ENCODE results near the gene C17orf113. TPM values are rescaled to one million over a fixed set of nuclear protein-coding genes. Genes with fewer than 3 reads are reported as not detected.

Gene C17orf113
- total and polyA plus RNA-seq, 2 experiments from 2014 or later = 0.46 to 1.1 TPM

DNA sequence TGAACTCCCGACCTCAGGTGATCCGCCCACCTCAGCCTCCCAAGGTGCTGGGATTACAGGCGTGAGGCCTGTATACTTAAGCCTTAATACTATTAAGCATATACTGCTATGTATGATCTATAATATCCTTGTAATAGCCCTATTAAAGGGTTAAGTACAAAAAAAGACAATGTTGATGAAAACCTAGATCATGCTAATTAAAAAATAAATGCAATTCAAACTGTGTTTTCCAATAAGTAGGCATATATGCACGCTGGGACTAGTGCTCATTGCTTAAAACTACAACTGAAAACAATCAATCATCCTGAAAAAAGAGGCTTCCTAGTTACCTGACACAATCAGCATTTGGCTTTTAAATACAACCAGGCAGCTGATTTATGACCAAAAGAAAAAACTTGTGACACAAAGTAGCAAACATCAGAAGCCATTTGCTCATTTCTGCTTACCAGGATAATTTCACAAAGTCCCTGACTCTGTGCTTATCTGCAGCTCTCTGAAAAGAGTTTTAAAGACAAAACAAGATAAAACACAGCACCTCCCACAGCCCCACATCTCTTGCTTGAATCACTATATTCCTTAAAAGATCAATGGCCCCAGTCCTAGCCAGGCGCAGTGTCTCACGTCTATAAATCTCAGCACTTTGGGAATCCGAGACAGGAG lies 36.8 kb upstream of the C17orf113 start:
- Histone ChIP-seq H3K4me2 (no peak overlapping the region), H3K79me2 (no peaks in the 10 kb centered on the region), H3K36me3 (replicated peaks; ENCODE audit: insufficient read depth, low read depth) (no peaks in the 10 kb centered on the region), H3K27ac (no peak overlapping the region), H3K27me3 (no peaks in the 10 kb centered on the region), H3K4me1 (ENCODE audit: insufficient read depth) (peaks cover 3% of the 10 kb centered on the region), H4K20me1 (ENCODE audit: insufficient read depth, poor library complexity, severe bottlenecking) (no peaks in the 10 kb centered on the region), H3K4me3 (no peak overlapping the region), H2AFZ (no peak overlapping the region), H3K9me2 (replicated peaks; ENCODE audit: insufficient read depth) (no peaks in the 10 kb centered on the region), H3K9me3 (ENCODE audit: low read depth) (no peaks in the 10 kb centered on the region)
- no peak for DNase-seq (ENCODE audit: low spot score)
- WGBS (ENCODE audit: low lambda C conversion rate, missing lambda C conversion rate) = 45% methylated on average over 7 of the region's 7 CpGs
- no peak for TF ChIP-seq CTCF (IDR thresholded peaks at IDR 0.05; ENCODE audit: poor library complexity)
- no peak for TF ChIP-seq EZH2 (IDR thresholded peaks at IDR 0.05; ENCODE audit: borderline replicate concordance)
- no peak for TF ChIP-seq EZH2phosphoT487 (IDR thresholded peaks at IDR 0.05; ENCODE audit: low read depth, severe bottlenecking, unreplicated experiment)

DNA sequence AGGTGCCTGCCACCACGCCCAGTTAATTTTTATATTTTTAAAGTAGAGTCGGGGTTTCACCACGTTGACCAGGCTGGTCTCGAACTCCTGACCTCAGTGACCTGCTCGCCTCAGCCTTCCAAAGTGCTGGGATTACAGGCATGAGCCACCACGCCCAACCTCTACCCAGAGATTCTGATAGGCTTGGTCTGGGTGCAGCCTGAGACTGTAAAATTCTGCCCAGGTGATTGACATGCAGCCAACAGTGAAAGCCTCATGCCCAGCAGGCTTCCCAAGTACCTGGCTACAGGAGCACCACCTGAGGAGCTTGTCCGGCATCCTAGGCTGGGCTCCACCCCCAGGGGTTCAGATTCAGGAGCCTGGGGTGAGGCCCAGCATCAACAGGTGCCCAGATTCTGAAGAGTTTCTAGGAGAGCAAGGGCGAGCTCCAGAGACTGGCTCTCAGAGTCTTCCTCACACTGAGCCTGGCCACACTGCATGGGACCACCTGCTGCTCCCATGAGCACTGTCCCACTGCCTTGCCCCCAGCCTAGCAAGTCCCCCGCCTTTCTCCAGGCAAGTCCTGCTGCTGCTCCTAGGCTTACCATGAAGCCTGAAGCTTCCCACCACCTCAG lies 31.2 kb upstream of the C17orf113 start:
- H3K9me3 ChIP-seq (ENCODE audit: low read depth) = no peaks in the 10 kb centered on the region
- TF ChIP-seq EZH2 (IDR thresholded peaks at IDR 0.05; ENCODE audit: borderline replicate concordance) (no peak), EZH2phosphoT487 (IDR thresholded peaks at IDR 0.05; ENCODE audit: low read depth, severe bottlenecking, unreplicated experiment) (no peak), CTCF (IDR thresholded peaks at IDR 0.05; ENCODE audit: poor library complexity) (no peak)
- no peak overlapping the region for H2AFZ ChIP-seq
- no peaks in the 10 kb centered on the region for H3K79me2 ChIP-seq
- no peaks in the 10 kb centered on the region for H3K4me1 ChIP-seq (ENCODE audit: insufficient read depth)
- H3K36me3 ChIP-seq (replicated peaks; ENCODE audit: insufficient read depth, low read depth) = no peaks in the 10 kb centered on the region
- 89% methylated on average over 9 of the region's 9 CpGs for WGBS (ENCODE audit: low lambda C conversion rate, missing lambda C conversion rate)
- H3K4me3 ChIP-seq = no peak overlapping the region
- no peak overlapping the region for H3K4me2 ChIP-seq
- H3K27me3 ChIP-seq = no peaks in the 10 kb centered on the region
- H3K9me2 ChIP-seq (replicated peaks; ENCODE audit: insufficient read depth) = no peaks in the 10 kb centered on the region
- H4K20me1 ChIP-seq (ENCODE audit: insufficient read depth, poor library complexity, severe bottlenecking) = no peaks in the 10 kb centered on the region
- DNase-seq (ENCODE audit: low spot score) = no peak
- no peak overlapping the region for H3K27ac ChIP-seq

DNA sequence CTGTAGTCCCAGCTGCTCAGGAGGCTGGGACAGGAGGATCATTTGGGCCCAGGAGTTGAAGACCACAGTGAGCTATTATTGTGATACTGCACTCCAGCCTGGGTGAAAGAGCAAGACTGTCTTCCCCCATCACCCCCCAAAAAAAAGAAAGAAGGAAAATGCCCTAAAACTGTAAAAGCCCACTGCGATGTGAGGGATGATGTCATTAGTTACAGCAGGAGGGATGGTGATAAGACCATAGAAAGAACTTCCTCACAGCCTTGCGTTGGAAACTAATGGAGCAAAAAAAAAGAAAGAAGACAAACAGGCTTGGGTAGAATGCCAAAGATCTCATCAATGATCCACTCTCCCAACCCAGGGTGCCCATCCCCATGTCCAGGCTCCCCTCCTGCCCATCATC lies 29.1 kb upstream of the C17orf113 start:
- H3K79me2 ChIP-seq = no peaks in the 10 kb centered on the region
- H3K4me1 ChIP-seq (ENCODE audit: insufficient read depth) = no peaks in the 10 kb centered on the region
- no peak overlapping the region for H3K4me2 ChIP-seq
- TF ChIP-seq EZH2phosphoT487 (IDR thresholded peaks at IDR 0.05; ENCODE audit: low read depth, severe bottlenecking, unreplicated experiment) (no peak), EZH2 (IDR thresholded peaks at IDR 0.05; ENCODE audit: borderline replicate concordance) (no peak)
- no peaks in the 10 kb centered on the region for H3K9me2 ChIP-seq (replicated peaks; ENCODE audit: insufficient read depth)
- WGBS (ENCODE audit: low lambda C conversion rate, missing lambda C conversion rate) = 77% methylated on average over 2 of the region's 2 CpGs
- no peak for DNase-seq (ENCODE audit: low spot score)
- H3K9me3 ChIP-seq (ENCODE audit: low read depth) = no peaks in the 10 kb centered on the region
- no peaks in the 10 kb centered on the region for H3K27me3 ChIP-seq
- no peak overlapping the region for H2AFZ ChIP-seq
- no peak overlapping the region for H3K27ac ChIP-seq
- H3K4me3 ChIP-seq = no peak overlapping the region
- H4K20me1 ChIP-seq (ENCODE audit: insufficient read depth, poor library complexity, severe bottlenecking) = no peaks in the 10 kb centered on the region
- no peaks in the 10 kb centered on the region for H3K36me3 ChIP-seq (replicated peaks; ENCODE audit: insufficient read depth, low read depth)

- no peaks in the 10 kb centered on the region for H3K36me3 ChIP-seq (replicated peaks; ENCODE audit: insufficient read depth, low read depth)
- TF ChIP-seq EZH2 (IDR thresholded peaks at IDR 0.05; ENCODE audit: borderline replicate concordance) = no peak
- no peak for TF ChIP-seq CTCF (IDR thresholded peaks at IDR 0.05; ENCODE audit: poor library complexity)
- no peak for TF ChIP-seq EZH2phosphoT487 (IDR thresholded peaks at IDR 0.05; ENCODE audit: low read depth, severe bottlenecking, unreplicated experiment)
- no peaks in the 10 kb centered on the region for H3K9me3 ChIP-seq (ENCODE audit: low read depth)
These were observed 28.1 kb upstream of the C17orf113 start for GRCh38 chr17:42078396-42079043.

More at GRCh38 chr17:42078396-42079043, 28.1 kb upstream of the C17orf113 start:
- H3K9me2 ChIP-seq (replicated peaks; ENCODE audit: insufficient read depth) = no peaks in the 10 kb centered on the region
- H4K20me1 ChIP-seq (ENCODE audit: insufficient read depth, poor library complexity, severe bottlenecking) = no peaks in the 10 kb centered on the region
- no peak for DNase-seq (ENCODE audit: low spot score)
- no peak overlapping the region for H3K27ac ChIP-seq
- no peak overlapping the region for H2AFZ ChIP-seq
- H3K79me2 ChIP-seq = no peaks in the 10 kb centered on the region
- H3K4me3 ChIP-seq = no peak overlapping the region
- peaks cover 4% of the 10 kb centered on the region for H3K27me3 ChIP-seq
- WGBS (ENCODE audit: low lambda C conversion rate, missing lambda C conversion rate) = 70% methylated on average over 8 of the region's 8 CpGs
- H3K4me1 ChIP-seq (ENCODE audit: insufficient read depth) = no peaks in the 10 kb centered on the region
- no peak overlapping the region for H3K4me2 ChIP-seq
